HTR-8/SVneo (cell line): ENCODE results near the gene CPNE1.
"Not testable (repeated sequence)": the region's sequence is repeated elsewhere in the genome, so short reads cannot be mapped to it uniquely, and the experiment has no call there.

ENCODE experiments used
- DNase-seq: peaks from one replicate; pipeline ENCODE4 v3.0.0; 2011; ENCODE audit warnings: low spot score, mixed read lengths; ENCODE audit not compliant: insufficient read length
- FAIRE-seq: peaks from 2 replicates; lab custom pipeline; 2011; peaks lifted over from hg19 to GRCh38; lab: Jason Lieb, UNC

Gene CPNE1

DNA sequence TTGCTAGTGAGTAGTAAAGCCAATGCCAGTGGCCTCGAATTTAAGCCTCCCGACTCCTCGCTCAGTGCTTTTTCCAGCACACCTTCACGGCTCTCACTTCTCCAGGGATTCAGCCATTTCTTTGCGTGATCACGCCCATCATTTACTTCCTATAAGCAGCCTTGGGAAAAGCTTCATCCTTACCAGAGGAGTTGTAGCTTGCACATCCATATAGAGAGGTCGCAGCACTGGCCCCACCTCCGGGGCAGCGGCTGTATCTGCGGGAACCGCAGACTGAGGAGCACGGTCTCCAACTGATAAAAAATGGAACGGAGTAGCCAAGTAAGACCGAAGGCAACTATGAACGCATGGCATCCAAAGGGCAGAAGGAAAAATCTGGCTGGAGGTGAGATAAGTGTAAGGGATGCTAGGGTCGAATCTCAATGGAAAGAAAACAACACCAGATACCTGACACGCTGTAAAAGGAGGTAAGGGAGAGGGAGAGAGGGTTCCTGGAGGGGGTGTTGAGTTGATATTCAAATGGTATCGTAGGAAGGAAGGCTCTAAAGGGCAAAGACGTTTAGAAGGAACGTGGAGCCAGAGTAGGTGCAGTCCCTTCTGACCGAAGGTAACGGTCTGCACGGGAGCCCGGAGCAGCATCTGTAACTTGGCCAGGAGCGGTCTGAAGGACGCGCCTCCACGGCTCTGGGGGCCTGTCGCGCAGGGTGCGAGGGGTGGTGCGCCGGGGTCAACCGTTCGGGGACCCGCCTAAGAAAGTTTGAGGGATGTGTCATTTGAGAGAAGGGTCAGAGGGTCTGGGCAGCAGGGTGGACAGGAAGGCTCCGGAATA, 33.8 kb upstream of the CPNE1 start:
- FAIRE-seq: no peak
- peak; percentile 36 for DNase-seq

DNA sequence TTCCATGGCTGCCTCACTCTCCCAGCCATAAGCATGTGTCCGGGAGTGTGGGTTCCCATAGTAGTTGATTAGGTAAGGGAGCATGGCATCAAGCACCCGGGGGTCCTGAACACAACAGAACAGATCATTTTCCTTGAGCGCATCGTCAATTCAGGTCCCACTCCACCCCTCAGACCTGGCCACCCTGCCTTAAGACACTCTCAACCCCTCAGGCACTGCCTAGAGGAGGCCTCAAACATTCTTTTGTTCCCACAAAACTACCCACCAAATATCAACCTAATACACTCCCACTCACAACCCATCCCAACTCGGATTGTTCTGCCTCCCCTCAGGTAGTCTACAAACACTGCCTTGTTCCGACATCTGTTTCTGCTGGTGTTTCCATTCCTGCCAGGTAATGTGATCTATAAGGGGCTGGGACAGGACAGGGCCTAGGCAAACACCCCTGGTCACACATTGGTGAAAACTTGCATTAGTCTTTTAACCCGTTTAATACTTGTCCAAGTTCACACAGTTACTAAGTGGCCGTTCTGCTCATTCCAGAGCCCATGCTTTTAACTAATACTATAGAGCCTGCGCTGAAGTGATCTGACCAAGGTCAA, 33.1 kb upstream of the CPNE1 start:
- DNase-seq: no peak
- no peak for FAIRE-seq

DNA sequence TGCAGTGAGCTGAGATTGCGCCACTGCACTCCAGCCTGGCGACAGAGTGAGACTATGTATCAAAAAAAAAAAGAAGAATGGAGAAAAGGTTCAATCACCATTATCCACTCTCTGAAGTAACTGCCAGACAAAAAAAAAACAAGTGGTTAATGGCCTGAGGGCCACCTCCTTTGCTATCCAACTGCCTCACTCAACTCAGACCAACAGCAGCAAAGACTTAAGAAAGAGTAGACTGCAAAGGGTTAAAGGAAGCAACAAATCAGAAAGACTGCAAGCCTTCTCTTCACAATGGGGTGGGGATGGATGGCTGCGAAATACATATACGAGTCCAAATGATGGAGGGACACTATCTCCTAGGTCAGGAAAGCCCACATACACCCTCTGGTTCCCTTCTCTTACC, 31.3 kb upstream of the CPNE1 start:
- no peak for DNase-seq
- FAIRE-seq: no peak

DNA sequence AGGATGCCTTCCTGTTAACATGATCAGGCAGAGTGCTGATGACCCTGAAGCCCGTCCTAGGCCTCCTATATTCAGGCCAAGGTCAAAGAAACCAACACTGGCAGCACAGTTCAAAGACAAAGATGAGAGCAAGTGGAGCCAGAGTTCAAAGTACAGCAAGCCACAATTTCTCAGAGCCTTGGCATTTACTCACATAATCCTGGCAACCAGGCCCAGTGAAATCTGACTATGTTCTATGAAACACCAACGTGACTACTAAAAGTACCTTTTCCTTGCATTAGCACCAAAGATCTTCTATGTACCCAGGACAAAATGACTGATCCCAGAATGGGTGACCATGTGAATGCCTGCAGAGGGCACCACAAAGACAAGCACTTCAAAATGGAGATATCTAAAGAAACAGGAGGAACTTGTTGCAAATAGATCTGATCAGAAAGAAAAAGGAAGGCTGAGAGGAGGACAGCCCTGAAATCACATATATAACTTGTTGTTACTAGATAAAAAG, 30.6 kb upstream of the CPNE1 start:
- FAIRE-seq (no peak), DNase-seq (no peak)

DNA sequence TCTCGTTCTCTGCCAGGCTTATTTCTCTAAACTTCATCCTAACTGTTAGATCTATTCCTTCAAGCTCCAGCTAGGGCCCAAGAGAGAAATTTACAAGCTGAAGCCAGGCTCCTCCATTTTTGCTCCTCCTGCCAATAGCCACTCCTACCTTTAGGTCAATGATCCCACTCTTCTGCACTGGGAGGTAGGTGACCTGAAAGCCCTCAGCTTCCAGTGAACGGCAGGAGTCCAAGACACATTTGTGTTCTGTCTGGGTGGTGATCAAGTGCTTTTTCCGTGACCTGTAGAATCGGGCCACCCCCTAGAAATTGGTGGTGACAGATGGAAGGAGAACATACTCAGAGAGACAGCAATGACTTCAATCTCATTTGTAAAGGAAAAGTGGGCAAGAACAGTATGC, 25.6 kb upstream of the CPNE1 start:
- DNase-seq (no peak), FAIRE-seq (no peak)

DNA sequence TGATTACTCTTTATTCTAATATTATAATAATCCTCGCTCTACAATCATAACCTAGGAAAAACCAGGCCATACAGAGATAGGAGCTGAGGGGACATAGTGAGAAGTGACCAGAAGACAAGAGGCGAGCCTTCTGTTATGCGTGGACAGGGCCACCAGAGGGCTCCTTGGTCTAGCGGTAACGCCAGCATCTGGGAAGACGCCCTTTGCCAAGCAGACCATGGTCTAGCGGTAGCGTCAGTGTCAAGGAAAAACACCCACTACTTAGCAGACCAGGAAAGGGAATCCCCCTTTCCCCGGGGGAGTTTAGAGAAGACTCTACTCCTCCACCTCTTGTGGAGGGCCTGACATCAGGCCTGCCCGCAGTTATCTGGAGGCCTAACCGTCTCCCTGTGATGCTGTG, 22.2 kb upstream of the CPNE1 start:
- not testable (repeated sequence) for DNase-seq

DNA sequence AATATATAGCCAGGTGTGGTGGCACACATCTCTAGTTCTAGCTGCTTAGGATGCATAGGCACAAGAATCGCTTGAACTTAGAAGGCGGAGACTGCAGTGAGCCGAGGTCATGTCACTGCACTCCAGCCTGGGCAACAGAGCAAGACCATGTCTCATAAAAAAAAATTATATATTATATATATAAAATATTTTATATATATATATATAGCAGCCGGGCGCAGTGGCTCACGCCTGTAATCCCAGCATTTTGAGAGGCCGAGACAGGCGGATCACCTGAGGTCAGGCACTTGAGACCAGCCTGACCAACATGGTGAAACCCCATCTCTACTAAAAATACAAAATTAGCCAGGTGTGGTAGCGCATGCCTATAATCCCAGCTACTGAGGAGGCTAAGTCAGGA, 20.7 kb upstream of the CPNE1 start:
- not testable (repeated sequence) for FAIRE-seq, DNase-seq

More for the DNA sequence above, 22.2 kb upstream of the CPNE1 start:
- not testable (repeated sequence) for FAIRE-seq

DNA sequence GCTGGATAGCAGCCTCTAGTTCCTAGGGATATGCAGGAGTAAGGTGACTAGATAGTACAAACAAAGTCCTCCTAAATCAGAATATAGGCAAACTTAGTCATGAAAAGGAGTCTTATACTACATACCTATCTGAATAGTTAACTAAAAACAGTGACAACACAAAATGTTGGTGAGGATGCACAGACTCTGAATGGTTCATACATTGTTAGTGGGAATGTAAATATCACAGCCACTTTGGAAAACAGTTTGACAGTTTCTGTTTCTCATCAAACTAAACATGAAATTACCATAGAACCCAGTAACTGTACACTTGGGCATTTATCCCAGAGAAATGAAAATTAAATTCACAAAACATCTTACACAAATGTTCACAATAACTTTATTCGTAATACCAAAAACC, 17.3 kb upstream of the CPNE1 start:
- DNase-seq (no peak), FAIRE-seq (no peak)

DNA sequence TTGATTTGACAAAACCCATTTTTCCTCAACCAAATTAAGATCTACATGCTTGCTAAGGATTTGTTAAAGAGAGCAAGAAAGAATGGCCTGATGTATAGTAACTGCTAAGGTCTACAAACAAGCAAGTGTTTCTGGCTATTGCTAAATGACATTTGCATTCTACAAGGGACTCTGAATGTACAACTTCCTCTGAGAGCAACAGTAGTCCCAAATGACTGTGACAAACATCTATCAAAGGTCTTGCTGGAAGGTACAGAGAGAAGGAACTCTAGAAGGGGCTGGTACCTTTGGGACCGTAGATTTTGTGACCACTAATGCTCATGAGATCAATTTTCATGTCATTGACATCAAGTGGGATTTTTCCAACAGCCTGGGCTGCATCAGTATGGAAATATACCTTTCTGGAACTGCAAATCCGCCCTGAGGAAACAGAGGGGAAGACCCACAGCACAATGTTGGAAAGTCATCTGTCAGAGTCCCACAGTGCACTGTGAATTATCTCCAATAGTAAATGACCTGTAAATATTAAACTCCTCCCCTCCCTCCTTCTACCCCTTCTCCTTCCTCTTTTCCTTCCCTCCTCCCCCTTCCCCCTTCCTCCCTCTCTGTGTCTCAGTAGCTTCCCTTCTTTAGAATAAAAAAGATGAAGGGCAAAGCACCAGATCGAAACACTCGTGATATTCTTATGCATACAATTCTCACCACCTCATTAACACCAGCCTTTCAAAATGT, 15.9 kb upstream of the CPNE1 start:
- DNase-seq (no peak), FAIRE-seq (no peak)

DNA sequence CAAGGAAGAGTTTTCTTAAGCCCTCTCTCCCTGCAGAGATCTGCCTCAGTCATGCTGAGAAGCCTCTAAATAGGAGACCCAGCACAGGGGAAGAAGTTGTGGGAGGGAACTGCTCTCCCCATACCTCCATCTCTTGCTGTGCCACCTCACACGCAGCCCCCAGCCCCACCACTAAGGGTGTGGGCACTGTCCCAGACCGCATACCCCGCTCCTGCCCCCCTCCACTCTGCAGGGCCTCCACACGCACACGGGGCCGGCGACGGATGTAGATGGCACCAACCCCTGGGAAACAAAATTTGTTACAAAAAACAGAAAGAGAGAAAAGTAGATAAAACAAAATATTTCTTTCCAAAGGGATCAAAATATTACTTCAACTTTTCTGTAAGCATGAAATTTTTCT, 10.2 kb upstream of the CPNE1 start:
- DNase-seq: no peak
- FAIRE-seq: no peak

DNA sequence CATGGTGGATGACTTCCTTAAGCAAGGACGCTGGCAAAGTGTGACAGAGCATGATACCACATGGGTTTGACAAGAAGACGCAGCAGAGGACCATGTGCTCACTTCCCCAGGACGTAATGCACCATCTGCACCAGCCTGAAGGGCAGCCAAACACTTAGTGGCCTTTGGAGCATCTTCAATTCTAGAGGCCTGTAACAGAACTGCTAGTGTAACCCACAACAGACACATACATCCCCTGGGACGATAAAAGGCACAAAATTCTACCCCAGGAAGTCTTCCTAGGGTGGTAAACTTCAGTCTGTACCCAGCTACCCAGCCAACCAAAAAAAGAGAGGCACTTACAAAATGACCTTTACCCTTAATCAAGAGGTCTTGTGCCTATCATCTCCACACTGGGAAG, 9.2 kb upstream of the CPNE1 start:
- no peak for DNase-seq

DNA sequence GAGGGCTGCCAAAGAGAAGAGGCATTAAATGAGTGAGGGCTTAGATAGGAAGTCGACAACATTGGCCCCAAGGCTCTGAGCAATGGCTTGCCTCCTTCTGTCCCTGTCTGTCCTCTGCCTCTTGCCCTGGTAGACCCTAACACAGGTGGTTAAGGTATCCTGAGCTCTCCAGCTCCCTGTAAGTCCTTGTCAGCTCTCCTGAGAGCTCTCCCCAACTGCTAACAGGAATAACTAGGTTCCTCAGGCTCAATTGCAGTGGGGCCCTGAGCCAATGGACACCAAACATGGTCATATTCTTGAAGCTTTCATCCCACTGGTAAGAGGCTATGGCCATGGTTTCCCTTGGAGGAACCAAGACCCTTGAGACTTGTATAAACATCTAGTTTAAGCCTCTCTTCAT, 5.0 kb upstream of the CPNE1 start:
- DNase-seq: no peak
- FAIRE-seq: no peak

More for the DNA sequence above, 9.2 kb upstream of the CPNE1 start:
- no peak for FAIRE-seq

DNA sequence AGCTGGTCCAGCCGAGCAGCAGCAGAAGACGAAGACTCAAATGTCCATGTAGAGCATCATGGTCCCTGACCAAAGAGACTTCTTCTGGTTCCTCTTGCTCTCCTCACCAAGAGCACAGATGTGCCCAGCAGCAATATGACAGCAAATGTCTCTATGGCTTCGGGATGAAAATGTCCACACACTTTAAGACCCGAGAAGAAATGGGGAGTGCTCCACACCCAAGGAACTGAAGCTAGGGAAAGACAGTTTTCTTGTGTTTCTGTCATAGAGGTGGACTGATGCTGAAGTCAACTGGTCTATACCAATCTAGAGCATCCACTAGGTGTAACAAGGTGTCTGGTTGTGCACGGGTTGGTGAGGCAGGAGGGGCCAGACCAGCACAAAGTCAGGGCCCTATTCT, 4.5 kb upstream of the CPNE1 start:
- no peak for DNase-seq
- FAIRE-seq: no peak

DNA sequence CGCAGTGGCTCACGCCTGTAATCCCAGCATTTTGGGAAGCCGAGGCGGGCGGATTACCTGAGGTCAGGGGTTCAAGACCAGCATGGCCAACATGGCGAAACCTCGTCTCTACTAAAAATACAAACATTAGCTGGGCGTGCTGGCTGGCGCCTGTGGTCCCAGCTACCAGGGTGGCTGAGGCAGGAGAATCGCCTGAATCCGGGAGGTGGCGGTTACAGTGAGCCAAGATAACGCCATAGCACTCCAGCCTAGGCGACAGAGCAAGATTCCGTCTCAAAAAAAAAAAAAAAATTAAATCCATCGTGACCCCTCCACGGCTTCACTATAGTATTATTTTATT, 1.2 kb upstream of the CPNE1 start:
- FAIRE-seq (no peak), DNase-seq (no peak)

DNA sequence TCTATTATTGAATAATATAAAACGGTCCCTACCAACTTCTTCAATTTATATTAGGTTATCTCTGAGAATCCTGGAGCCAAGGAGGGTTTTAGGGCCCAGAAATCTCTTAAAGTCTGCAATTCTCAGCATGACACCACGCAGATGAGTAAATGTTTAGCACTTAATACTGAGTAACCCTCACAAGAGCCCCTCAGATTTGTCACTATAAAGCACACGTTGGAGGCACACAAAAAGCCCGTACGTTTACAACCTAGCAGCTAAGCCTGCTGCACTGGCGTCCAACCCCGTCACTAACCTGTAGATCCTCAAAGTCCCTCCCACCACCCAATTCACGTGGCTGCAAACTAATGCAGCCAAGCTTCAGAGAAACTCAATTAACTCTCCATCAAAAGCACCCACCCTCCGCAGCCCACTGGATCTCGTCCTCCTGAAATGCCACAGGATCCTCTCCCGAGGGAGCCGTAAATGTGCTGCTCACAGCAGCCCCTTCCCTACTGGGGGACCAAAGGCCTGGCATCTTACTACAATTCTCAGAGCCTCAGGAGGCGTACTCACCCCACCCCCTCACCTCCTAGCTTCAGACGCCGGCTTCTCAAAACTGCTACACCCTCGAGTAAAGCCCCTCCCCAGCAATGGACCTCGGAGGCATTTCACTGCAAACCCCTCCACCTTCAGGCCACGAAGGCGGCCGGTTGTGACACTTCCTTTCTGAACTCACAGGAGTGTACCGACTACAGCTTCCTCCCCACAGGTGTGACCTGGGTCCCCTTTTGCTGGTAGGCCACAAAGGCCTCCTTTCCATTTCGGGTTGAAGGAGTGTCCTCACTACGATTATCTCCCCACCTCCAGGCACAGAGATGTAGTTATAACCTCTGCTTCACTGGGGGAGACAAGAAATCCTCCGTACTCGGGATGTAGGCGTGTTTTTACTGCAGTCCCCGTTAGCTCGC, 909 bp downstream of the CPNE1 start:
- FAIRE-seq: no peak
- peak; percentile 39 for DNase-seq

DNA sequence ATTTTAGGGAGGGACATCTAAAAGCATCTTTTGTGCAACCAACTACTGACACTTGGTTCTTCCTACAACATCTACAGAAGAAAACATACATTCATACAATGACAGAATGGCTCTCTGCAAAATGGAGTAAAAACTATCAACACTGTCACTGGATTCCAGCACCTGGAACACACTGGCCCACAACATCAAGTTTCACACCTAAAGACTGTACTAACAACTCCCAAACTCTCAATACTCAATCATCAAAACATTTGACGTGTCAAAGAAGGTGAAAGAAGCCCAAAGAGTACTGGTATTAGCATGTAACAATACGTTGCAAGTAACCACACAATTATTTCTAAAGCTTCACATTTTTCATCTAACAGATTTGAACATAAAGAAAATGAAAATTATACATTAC, 2.1 kb downstream of the CPNE1 start:
- no peak for FAIRE-seq

DNA sequence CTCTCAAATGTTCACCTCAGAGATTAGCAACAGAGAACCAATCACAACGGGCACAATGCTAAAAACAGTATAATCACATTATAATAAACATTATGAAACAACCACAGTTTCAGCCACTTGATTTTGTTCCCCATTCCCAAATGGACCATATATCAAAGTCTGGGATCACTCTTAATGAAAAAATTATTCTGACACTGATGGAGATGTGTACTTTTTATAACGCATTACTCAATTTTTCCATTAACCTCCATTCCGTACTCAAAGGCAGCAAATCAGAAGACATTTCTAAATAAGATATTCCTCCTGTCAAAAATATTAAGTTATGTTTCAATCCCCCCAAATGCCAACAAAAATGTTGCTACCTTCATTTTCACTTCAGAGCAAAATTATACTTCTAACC, 2.8 kb downstream of the CPNE1 start:
- FAIRE-seq (no peak), DNase-seq (no peak)

More for the DNA sequence above, 2.1 kb downstream of the CPNE1 start:
- no peak for DNase-seq

DNA sequence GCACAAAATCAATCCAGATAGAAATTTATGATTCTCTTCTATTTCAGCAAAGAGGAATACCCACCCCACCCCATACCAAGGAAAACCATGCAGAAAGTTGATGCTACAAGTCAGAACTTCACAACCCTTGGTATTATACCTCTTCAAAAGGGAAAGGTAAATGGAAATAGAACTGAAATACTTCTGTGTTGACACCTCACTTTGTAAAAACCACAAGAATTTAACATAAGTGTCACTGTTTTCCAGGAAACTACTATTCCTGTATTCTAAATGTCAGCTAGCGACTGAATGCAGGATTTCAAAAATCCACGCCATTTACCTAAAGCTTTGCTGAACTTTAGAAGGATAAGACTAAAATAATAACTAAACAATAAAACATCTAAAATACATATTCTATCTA, 3.6 kb downstream of the CPNE1 start:
- no peak for FAIRE-seq

DNA sequence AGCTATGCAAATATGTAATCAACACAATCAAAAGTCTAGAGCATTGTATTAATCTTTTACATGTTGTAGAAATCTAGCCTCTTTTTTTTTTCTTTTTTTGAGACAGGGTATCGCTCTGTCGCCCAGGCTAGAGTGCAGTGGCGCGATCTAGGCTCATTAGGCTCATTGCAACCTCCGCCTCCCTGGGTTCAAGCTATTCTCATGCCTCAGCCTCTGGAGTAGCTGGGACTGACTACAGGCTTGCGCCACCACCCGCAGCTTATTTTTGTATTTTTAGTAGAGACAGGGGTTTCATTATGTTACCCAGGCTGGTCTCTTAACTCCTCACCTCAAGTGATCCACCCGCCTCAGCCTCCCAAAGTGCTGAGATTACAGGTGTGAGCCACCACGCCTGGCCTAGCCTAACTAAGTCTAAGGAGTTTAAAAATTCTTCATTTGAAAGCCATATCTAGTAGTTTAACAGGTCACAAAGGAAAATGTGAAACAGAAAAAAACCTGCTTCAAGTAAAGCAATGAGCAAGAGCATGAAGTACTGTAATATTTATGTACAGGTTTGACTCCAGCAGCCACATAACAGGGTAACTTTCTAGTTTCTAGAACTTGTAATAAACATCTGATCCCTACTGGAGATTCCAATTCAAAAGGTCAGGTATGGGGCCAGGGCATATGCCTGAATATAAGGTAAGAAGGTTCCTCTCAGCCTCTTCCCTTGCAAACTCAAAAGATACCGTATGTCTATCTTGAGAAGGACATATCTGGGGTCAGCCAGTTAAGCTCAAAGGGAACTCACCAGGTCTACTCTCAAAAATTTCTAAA, 4.4 kb downstream of the CPNE1 start:
- no peak for FAIRE-seq
- DNase-seq: no peak

More for the DNA sequence above, 3.6 kb downstream of the CPNE1 start:
- no peak for DNase-seq
